HG03196 (cell line): Measurements from ENCODE around the gene DGKQ.
"Not testable (repeated sequence)": the region's sequence is repeated elsewhere in the genome, so short reads cannot be mapped to it uniquely, and the experiment has no call there.

Source experiments
- ATAC-seq: cut with Tn5 transposase; IDR thresholded peaks from one replicate; pipeline ENCODE4 v1.9.1; 2021; ENCODE audit not compliant: unreplicated experiment

DGKQ gene

DNA sequence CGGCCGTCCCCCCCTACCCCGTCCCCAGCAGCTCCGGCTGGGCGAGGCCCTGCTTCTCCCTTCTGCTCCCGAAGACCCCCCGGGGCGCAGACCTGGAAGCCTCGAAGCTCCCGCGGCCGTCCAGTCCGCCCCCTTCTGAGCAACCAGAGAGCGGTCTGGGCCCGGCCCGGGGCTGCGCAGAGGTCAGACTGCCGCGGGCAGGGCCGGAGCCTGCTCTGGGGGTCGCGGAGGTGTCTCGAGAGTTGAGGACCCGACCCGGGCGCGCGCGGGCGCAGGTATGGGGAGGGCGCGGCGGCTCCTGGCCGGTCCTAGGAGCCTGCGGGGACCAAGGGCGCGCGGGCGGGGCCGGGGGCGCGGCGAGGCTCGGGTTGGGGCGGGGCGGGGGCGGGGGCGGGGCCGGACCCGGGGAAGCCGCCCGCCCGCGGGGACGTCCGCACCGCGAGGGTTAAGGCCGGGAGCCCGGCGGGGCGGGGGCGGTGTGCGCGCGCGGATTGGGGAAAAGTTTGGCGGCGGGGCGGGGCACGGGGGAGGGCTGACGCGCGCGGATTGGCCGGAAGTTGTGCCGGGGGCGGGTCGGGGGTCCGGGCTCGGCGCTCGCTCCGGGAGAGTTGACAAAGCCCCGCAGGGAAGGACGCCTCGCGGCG is 37.8 kb upstream of the DGKQ start, which contains the start of gene FGFRL1:
TSS of gene FGFRL1 (plus strand) at position 605 of the 644 bp plus-strand sequence. CDS start 860 bp downstream, outside the sequence.
- peak; percentile 23 for ATAC-seq

DNA sequence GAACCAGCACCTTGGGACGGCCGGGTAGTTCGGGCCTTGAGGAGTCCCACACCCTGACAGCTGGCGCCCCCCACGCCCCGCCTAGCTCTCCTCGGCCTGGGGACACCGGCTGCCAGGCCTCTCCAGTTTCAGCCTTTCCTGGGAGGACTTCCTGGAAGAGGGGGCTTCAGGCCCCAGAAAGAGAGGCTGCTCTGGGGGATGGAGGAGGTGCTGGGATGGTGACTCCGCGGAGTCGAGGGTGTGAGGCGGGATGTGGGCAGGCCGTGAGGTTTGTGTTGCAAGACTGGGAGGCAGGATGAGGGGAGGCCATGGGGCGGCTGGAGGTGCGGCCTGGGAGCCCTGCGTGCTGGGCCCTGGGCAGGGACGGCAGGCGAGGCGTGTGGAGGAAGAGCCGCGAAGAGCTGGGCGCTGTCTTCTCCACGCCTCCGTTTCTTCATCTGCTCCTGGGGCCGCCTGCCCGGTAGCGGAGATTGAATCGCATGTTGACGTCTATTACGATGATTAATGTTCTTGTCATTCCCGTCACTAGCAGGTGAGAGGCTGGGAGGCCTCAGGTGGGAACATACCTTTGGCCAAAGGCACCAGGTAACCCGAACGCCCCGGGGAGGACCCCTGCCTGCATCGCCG is 37.1 kb upstream of the DGKQ start:
- peak; percentile 7 for ATAC-seq

DNA sequence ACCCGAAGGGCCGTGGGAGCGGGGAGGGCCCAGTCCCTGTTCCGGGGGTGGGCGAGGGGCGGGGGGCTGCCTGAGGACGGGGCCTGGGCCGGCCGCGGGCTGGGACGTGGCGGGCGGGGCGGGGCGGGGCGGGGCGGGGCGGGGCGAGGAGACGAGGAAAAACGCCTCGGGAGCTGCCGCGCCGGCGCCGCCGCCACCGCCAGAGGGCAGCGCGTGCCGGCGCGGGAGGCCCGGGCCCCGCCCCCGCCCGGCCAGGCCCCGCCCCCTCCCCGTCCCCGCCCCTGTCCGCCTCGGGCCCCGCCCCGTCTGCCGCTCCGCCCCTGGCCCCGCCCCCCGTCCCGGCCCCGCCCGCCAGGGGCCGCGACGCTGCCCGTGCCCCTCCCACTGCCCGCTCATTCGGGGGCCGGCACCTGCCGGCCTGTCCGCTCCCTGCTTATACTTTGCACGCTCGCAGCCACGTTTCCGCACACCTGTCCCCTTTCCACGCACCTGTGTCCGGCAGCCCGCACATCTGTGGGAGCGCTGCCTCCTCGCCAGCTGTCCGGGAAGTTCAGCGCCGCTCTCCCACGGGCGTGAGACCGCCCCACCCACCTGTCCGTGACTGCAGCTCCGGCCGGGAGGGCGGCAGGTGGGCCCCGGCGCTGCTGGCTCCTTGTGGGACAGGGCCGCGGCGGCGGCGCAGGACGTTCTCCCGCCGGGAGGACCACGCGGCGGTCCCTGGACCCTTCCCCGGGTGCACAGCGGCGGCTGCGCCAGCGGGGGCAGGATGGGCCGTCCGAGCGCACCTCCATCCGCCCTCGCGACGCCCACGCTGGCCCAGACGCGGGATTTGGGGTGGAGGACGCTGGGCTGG is 36.4 kb upstream of the DGKQ start:
- ATAC-seq = peak; percentile 32

DNA sequence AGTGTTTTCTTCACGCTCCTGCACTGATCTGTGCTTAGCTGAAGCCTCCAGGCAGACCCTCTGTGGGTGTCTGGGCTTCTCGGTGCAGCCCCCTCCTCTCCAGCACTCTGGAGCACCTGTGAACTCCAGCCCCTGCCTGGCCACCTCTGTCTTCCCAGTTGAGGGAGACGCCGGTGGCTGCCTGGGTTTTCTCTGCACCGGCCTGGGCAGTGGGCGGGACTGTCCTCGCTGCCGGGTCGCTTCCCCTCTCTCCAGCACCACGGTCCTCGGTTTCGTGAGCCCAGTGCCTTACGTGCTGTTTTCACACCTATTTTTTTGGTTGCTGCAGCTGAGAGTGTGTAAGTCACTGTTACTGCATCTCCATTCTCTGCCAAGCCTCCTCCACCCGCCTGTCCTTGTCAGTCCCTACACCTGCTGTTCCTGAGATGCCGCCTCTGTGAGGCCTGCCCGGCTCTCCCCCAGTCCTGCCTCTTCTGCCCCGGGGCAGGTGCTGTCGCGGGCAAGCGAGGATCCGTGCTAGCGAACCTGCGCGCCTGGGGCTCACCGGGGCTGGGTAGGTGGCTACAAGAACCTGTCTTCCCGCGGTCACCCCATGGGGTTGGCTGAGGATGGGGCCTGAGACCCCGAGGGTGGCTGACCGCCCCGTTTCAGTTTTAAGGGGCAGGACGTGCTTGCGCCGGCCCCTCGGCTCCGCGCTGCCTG is 35.6 kb upstream of the DGKQ start:
- peak; percentile 6 for ATAC-seq

DNA sequence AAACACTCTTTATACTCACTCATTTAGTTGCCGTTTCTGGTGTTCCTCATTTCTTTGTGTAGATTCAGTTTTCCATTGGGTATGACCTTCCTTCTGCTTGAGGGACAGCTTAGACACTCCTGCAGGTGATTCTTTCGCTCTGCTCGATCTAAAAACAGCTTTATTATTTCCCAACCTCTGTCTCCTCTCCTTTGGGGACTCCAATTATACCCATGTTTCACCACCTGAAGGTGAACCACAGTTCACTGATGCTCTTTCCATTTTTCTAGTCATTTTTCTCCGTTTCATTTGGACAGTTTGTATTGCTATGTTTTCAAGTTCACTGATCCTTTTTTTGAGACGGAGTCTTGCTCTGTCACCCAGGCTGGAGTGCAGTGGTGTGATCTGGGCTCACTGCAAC is 33.5 kb upstream of the DGKQ start:
- ATAC-seq = no peak

DNA sequence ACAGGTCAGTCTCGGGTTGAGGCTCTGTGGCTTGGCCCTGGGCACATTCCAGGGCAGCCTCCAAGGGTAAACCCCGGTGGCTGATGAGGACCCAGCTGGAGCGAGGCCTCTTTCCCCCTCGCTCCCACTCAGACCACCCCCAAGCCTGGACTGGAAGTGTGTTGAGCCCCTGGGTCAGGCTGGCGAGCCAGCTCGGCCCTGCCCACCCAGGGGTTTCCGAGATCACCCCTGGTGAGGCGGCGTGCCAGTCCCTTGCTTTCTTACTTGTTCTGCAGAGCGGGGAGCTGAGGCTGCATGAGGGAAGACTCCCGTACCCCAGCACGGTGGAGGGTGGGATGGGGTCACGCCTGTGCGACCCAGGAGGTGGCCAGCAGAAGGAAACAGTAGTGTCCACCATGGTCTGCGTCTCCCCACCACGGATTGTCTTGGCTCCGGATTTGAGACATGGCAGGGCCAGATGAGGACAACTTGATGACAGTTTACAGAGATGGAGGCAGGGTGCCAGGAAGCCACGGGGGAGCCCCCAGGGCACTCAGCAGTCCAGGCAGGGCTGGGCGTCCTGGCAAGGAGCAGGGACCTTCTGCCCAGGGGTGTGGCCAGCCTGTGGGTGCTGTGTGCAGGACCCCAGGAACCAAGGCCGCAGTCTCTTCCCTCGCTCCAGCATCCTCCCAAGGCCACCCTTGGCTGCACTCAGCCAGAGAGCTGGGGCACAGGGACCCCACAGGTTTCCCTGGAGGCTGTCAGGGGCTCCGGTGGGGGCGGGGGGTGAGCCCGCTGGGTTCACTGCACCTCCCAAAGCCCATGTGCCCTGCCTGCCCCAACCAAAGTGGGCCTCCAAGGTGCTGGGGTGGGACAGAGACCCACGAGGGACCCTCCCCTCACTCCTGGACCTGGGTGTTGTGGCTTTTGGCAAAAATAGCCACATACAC is 31.5 kb upstream of the DGKQ start:
- ATAC-seq = no peak

DNA sequence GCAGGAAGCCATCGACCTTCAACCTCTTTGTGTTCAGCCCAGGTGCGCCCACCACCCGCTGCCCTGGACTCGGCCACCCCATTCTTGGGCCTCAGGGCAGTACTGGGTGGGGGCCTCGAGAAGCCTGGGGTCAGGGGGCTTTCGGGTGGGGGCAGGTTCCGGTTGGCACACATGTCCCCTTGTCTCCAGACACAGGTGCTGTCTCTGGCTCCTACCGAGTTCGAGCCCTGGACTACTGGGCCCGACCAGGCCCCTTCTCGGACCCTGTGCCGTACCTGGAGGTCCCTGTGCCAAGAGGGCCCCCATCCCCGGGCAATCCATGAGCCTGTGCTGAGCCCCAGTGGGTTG is 30.7 kb upstream of the DGKQ start:
- no peak for ATAC-seq

DNA sequence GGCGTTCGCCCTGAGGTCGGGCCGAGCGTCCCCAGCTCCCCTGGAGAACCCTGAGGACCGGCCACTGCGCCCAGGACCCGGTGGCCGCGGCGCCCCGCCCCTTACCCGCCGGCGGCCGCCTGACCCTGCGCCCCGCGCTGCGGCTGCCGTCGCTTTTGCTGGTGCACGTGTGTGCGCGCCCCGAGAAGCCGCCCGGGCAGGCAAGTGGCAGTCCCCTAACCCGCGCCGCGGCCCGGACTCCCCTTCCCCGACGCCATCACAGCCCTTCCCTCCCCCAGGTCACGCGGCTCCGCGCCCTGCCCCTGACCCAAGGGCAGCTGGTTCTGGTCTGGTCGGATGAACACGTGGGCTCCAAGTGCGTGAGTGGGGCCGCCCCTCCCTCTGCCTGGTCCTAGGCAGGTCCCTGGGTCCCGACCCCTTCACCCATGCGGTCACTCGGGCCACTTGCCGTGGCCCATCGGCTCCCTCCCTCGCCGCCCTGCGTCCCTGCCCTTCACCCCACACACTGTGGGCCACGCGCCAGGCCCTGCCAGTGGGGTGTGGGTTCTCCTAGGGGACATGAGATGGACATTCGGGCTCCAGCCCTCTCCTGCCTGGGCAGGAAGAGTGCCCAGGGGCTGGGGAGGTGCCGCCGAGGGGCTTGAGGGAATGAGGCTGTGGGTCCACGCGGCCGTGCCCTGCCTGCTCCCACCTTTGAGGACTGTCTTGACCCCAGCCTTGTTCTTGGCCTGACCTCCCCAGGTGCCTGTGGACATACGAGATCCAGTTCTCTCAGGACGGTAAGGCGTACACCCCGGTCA is 30.1 kb upstream of the DGKQ start:
- ATAC-seq = no peak

DNA sequence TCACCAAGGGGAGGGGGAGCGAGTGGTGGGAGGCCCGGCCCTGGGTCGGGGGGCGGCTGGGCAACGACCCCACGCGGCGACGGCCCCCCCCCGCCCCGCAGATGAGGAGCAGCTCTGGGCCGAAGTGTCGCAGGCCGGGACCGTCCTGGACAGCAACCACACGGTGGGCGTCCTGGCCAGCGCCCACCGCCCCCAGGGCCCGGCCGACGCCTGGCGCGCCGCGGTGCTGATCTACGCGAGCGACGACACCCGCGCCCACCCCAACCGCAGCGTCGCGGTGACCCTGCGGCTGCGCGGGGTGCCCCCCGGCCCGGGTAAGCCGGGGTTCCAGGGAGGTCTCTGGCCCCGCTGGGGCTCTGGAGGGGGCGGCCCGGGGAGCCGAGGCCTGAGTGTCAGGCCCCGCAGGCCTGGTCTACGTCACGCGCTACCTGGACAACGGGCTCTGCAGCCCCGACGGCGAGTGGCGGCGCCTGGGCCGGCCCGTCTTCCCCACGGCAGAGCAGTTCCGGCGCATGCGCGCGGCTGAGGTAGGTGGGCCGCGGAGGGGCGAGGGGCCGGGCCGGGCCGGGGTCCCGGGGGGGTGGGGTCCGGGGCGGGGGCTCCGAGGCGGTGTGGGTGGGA is 29.4 kb upstream of the DGKQ start:
- no peak for ATAC-seq

DNA sequence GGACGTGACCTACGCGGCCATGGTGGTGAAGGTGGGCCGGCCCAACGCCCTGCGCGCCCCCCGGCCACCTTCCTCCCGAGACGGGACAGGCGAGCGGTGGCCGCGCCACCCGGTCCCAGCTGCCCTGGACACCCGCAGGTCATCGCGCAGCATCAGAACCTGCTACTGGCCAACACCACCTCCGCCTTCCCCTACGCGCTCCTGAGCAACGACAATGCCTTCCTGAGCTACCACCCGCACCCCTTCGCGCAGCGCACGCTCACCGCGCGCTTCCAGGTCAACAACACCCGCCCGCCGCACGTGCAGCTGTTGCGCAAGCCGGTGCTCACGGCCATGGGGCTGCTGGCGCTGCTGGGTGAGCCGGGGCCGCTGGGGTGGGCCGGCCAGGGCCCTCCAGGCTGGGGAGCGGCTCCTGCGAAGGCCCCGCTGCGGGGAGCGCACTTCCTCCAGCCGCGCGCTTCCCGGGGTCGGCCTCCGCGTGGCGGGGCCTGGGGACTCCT is 28.8 kb upstream of the DGKQ start:
- ATAC-seq = no peak

DNA sequence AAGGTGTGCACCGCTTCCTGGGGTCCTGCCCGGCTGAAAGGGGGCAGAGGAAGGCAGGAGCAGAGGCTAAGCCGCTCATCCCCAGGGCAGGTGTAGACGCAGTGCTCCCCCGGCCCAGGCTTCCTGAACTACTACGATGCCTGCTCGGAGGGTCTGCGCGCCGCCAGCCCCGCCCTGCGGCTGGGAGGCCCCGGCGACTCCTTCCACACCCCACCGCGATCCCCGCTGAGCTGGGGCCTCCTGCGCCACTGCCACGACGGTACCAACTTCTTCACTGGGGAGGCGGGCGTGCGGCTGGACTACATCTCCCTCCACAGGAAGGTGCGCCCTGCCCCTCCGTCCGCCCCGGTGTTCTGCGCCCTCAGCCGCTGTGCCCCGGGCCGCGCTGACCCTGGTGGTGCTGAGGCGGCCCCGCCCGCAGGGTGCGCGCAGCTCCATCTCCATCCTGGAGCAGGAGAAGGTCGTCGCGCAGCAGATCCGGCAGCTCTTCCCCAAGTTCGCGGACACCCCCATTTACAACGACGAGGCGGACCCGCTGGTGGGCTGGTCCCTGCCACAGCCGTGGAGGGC is 28.3 kb upstream of the DGKQ start:
- ATAC-seq = no peak

DNA sequence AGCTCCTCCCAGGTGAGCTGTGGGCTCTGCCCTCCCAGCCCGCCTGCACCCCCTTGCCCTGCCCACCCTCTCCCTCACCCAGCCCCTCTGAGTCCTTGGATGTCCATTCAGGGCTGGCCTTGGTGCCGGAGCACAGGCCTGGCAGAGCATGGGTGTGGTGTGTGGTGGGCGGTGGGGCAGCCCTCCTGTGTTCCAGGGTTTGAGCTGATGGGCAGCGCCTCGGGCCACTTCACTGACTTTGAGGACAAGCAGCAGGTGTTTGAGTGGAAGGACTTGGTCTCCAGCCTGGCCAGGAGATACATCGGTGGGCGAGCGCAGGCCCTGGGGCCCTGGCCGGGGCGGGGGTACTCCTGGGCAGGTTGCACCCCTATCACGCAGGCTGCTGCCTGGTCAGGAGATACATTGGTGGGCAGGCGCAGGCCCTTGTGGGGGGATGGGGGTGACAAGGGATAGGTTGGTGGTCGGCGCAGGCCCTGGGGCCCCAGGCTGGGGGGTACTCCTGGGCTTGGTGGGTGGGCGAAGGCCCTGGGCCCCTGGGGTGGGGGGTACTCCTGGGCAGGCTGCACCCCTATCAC is 27.4 kb upstream of the DGKQ start:
- ATAC-seq = no peak

DNA sequence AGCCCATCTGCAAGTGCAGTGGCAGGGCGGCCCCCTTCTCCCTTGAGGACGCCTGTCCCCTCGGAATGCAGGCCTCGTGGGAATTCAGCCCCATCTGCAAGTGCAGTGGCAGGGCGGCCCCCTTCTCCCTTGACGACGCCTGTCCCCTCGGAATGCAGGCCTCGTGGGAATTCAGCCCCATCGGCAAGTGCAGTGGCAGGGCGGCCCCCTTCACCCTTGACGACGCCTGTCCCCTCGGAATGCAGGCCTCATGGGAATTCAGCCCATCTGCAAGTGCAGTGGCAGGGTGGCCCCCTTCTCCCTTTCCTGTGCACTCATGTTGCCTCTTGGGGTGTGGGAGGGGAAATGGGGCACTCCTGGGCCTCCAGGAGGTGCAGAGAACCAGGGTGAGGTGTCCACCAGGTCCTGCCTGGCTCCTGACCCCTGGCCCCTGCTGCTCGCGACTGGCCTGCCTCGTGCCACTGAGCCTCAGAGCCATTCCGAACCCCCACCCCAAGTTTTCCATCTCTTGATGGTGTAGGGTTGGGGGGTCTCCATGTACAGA is 26.6 kb upstream of the DGKQ start:
- no peak for ATAC-seq

DNA sequence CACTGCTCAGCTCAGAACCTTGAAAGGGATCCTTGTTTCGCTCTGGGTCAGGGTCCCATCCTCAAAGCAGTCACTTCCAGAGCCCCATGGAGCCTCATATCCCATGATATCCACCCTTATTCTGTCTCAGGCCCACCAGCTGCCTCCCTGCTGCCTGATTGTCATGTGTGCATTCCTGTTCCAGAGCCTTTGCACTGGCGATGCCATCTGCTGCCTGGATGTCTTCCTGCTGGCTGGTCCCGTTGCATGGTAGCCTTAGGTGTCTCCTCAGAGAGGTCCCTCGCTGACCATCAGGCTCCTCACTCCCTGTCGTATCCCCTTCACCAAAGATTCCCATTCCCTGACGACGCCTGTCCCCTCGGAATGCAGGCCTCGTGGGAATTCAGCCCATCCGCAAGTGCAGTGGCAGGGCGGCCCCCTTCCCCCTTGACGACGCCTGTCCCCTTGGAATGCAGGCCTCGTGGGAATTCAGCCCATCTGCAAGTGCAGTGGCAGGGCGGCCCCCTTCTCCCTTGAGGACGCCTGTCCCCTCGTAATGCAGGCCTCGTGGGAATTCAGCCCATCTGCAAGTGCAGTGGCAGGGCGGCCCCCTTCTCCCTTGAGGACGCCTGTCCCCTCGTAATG is 26.0 kb upstream of the DGKQ start:
- not testable (repeated sequence) for ATAC-seq

DNA sequence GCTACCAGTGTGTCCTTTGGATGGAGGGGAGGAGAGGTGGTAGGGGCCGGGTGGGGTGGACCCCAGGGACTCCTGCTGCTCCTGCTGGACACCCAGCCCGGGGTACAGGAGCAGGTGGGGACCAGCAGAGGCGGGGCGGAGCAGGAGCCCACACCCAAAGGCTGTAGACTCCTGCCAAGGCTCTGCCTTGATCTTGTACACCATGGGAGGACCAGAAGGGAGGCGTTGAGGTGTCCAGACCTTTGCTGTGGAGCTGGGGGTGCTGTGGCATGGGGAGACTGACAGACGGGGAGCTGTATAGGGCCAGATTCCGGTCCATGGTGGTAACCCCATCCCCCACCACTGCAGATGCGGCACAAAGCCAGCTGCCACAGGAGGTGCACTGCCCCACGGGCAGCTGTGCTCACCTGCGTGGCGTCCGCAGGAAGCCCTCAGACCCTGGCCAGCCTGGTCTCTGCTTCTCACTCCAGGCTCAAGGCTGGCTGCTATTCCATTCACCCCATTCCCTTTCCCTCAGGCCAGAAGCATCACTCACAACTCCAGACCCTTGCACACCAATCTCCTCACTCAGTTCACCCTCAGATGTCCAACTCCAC is 24.8 kb upstream of the DGKQ start:
- ATAC-seq = no peak

DNA sequence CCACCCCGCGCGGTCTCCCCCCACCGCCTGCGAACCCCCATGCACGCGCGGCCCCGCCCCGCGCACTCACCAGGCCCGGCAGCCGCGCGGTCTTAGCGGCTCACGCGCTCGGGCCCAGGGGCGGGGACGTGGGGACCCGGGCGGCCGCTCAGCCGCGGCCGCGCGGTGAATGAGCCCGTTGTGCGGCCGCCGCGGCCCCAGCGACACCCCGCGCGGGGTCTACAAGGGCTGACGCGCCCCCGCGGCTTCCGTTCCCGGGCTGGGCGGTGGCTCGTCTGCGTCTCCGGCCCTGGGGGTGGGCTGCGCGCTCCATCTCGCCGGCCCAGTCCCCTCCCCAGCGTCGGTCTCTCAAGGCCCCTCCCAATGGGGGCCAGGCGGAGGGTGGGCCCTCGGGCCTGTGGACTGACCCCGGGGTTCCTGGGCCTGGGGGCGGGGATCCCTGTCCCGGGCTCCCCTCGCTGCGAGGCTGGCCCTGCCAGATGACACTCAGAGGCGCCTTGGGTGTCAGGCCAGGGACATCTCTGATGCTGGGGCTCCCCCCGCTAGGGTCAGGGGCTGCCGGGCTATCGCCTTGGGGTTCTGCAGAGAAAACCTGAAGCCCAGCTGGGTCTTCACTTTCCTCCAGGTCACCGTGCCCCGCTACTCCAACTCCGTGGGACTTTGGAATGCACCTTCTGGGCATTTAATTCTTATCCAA is 24.2 kb upstream of the DGKQ start:
- no peak for ATAC-seq

DNA sequence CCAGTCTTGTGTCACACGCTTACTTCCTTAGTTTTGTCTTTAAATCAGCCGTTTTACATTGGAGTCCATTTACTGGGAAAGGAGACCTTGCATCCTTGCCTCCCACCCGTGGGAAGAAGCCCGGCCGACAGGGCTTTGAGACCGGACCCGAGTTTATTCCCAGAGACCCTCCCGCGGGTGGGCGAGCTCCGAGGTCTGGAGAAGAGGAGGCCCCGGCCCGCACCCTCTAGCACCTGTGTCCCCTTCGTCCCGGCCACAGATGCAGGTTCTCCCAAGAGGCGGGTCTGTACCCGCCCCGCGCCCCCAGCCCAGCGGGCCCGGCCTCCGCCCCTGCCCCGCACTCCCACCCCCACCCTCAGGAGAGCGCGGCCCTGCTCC is 23.6 kb upstream of the DGKQ start:
- ATAC-seq = no peak
